ENCODE measurements around the gene PCF11.
"Not testable (repeated sequence)": the region's sequence is repeated elsewhere in the genome, so short reads cannot be mapped to it uniquely, and the experiment has no call there.

The PCF11 gene

DNA sequence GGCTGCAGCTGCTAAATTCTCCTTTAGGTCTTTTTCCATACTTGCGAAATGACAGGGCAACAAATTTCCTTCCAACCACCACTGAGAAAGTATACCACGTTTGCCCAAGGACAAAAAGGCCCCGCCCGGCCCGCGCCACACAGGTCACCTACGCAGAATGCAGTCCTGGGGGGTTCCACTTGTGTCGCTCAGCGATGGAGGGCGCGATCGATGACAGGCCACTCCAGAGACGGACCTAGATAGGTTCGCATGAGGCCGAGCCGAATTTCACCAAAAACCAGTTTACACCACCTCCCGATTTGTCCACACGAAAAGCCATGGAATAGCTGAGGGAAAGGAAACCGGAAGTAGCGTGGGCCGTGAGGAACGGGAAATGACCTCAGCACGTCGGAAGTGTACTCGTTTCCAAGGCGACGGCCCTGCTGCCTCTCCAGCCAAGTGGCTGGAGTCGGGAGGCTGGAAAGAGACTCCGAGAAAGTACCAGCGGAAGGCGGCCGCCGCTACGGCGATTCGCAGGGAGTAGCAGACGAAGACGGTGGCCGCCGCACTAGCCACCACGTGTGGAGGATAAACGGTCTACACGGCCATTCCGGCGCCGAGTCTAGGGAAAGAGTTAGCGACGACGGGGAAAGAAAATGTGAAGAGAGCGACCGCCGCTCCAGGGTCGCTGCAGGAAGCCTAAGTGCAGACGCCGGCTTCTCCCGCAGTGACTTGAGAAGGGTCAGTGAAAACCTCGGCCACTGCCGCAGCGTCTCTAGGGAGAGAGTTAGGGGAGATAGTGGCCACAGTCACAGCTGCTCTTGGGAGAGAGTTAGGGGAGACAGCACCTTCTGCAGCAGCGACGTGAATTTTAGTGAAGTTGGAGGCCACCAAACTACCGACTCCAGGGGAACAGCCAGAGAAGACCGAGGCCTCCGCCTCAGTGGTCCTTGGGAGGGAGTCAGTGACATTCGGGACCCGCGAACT is 36.7 kb downstream of the PCF11 start, which contains the start of gene ANKRD42:
TSS of gene ANKRD42 (plus strand) at position 398 of the 966 bp plus-strand sequence. CDS start 959 bp downstream, outside the sequence.
- peak; percentile 75 for DNase-seq (ENCODE audit: low read depth)

- DNase-seq (ENCODE audit: low read depth): peak; percentile 37
Measured at GRCh38 chr11:83194281-83195142, 37.6 kb downstream of the PCF11 start.

DNA sequence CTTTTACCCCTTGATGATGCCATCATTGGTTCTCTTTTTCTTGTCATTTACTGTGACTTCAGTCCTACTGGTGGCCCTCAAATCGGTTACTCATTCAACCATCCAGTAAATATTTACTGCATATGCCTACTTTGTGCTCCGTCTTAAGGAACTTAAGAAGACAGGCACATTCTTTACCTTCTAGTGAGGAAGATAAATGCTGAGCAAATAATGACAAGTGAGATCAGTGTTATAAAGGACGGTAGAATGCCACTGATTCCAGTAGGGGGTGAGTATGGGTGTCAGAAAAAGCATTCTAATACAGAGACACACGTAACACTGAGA is 38.2 kb downstream of the PCF11 start:
- no peak for DNase-seq (ENCODE audit: low read depth)

DNA sequence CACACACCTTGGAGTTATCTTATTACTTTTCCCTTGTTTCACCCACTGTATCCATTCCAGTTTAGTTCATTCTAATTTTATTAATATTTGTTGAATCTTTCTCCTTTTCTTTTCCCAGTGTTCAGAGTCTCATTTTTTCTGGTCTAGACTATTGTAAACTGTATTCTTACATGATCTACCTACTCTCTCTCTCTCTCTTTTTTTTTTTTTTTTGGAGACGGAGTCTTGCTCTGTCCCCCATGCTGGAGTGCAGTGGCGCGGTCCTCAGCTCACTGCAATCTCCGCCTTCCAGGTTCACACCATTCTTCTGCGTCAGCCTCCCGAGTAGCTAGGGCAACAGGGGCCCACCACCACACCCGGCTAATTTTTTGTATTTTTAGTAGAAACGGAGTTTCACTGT is 38.7 kb downstream of the PCF11 start:
- DNase-seq (ENCODE audit: low read depth): no peak

DNA sequence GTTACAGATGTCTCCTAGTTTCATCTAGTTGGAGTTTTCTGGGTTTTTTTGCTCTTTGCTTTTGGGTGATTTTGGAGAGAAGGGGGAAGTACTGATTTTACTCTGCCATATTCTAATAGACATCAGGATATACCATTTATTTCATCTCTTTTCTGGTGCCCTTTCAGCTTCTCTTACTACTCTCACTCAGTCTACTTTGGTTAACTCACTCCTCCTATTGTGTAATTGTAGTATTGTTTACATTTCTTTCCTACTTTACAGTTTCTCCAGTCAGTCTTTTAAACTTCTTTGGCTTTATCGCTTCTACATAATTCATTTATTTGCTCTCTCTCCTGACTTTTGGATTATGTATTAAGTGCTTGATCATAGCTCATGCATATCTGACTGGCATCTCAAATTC is 43.1 kb downstream of the PCF11 start:
- no peak for DNase-seq (ENCODE audit: low read depth)

- DNase-seq (ENCODE audit: low read depth): no peak
Measured at GRCh38 chr11:83205608-83206185, 48.8 kb downstream of the PCF11 start.

- DNase-seq (ENCODE audit: low read depth): no peak
Measured at GRCh38 chr11:83206221-83206620, 49.3 kb downstream of the PCF11 start.

DNA sequence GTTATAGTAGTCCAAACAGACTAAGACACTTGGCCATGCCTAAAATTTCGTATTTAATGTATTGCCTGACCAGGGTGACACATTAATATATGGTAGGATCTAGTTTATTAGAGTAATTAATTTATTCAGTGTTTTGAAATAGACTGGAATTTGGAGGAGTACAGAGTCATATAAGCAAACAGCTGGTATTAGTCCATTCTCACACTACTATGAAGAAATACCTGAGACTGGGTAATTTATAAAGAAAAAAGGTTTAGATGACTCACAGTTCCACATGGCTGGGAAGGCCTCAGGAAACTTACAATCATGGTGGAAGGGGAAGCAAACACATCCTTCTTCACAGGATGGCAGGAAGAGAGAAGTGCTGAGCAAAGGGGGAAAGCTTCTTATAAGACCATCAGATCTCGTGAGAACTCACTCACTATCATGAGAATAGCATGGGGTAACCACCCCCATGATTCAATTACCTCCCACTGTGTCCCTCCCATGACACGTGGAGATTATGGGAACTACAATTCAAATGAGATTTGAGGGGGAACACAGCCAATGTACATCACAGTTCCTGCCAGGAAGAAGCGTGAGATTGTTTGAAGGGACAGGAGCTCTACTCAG is 49.9 kb downstream of the PCF11 start:
- DNase-seq (ENCODE audit: low read depth): not testable (repeated sequence)

GRCh38 chr11:83219095-83219494 is 62.2 kb downstream of the PCF11 start:
- DNase-seq (ENCODE audit: low read depth): no peak

DNA sequence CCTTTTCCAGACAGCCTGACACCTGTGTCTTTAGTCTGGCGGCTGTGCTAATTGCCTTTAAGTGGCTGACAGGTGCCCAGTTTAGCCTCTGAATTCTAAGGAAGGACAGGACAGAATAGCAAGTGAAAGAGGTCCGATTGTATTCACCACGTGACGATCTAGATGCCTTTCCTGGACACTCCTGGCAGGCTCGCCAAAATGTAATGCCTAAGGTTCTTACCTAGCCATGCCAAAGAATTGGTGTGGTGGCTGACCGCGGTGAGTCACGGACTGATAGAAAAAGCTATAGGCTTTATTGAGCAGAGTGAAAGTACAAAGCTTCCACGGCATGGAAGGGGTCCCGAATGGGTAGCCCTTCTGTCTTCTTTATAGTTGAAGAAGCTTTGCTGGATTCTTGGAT is 63.3 kb downstream of the PCF11 start:
- no peak for DNase-seq (ENCODE audit: low read depth)

DNA sequence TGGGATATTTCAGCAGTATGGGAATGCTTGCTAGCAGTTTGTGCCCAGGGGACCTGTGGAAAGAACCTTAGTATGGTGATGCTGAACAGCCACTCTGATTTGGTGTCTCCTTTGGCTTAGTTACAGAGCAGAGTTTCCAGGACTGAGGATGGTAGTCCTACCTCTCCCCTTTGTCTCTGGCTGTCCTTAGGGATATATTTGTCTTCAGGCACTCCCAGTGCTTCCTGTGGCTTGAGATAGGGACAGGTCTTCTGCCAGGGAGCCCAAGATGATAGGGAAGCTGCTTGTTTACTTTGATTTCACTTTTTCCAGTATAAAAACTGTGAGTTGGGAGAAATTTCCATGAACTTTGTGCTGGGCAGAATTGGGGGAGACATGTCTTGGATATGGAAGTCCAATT is 64.8 kb downstream of the PCF11 start:
- no peak for DNase-seq (ENCODE audit: low read depth)

GRCh38 chr11:83222499-83222898 is 65.6 kb downstream of the PCF11 start:
- no peak for DNase-seq (ENCODE audit: low read depth)

- no peak for DNase-seq (ENCODE audit: low read depth)
Measured at GRCh38 chr11:83223457-83223856, 66.5 kb downstream of the PCF11 start.

DNA sequence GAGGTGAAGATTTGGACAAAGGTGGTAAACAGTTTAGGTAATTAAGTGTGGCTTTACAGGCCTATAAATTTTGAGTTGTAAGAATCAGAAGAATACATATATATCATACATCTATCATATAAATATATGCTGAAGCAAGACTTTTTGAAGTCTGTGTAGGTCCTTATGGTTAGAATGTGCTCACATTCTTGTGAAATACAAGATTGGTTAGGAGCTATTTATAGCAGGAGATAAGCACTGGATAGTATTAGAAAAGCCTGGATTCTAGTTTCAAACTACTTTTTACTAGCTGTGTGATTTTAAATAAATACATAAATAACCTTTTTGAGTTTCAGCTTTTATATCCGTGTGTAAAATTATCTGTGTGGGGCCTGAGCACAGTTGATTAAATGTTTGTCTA is 78.9 kb downstream of the PCF11 start:
- DNase-seq (ENCODE audit: low read depth): no peak

Data from stimulated activated CD8-positive, alpha-beta memory T cell treated with anti-CD3 and anti-CD28 coated beads, Interleukin-12 subunit alpha, Interleukin-12 subunit beta, amount 100 ng/mL, for 4 hours (primary cell).